Measurements from ENCODE around the gene CRYBG3. TPM values are rescaled to one million over a fixed set of nuclear protein-coding genes. Genes with fewer than 3 reads are reported as not detected.
A peak's percentile ranks its signal among the peaks of the same experiment; 100 is the strongest.

Gene CRYBG3
- total RNA-seq, 4 donors from 2014 or later: 27.9 to 35.4 (median 31.9) TPM

DNA sequence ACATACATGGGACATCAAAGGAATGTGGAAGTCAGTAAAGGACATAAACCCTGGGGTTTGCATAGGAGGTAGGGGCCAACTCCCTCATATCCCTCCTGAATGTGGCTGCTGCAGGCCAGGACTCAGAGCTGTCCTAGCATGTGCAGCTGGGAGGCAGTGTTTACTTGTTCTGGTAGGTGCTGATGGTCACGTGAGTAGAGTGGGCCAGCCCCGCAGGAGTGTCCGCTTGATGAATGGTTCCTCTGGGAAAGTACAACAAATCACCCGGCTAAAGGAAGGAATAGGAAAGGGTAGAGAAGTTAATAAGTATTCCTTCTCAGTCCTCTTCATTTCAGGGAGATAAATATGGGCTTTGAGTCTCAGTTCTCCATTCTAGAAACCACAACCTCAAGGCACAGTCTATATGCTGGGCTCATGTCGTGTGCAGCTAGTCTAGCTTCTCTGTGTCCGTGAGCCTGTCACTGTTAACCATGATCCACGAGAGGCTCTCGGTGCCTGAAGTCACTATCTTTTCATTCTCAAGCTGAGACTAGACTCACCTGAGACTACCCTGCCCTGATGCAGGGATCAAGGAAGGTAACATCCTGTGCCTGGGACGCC lies 132.5 kb downstream of the CRYBG3 start:
- intact Hi-C loops (cut with DNase I; ENCODE audit: low total_unique reads): no loop called here
- TF ChIP-seq POLR2A (IDR thresholded peaks at IDR 0.05): no peak
- TF ChIP-seq, protein P1, sequence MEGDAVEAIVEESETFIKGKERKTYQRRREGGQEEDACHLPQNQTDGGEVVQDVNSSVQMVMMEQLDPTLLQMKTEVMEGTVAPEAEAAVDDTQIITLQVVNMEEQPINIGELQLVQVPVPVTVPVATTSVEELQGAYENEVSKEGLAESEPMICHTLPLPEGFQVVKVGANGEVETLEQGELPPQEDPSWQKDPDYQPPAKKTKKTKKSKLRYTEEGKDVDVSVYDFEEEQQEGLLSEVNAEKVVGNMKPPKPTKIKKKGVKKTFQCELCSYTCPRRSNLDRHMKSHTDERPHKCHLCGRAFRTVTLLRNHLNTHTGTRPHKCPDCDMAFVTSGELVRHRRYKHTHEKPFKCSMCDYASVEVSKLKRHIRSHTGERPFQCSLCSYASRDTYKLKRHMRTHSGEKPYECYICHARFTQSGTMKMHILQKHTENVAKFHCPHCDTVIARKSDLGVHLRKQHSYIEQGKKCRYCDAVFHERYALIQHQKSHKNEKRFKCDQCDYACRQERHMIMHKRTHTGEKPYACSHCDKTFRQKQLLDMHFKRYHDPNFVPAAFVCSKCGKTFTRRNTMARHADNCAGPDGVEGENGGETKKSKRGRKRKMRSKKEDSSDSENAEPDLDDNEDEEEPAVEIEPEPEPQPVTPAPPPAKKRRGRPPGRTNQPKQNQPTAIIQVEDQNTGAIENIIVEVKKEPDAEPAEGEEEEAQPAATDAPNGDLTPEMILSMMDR (IDR thresholded peaks at IDR 0.05): no peak
- 90 to 94% methylated on average over 9 of the region's 9 CpGs for WGBS, 2 donors
- H3K4me3 ChIP-seq (ENCODE audit: low read depth, poor library complexity, severe bottlenecking): no peak overlapping the region
- no peak for DNase-seq (ENCODE audit: low spot score in 2 of 2)

DNA sequence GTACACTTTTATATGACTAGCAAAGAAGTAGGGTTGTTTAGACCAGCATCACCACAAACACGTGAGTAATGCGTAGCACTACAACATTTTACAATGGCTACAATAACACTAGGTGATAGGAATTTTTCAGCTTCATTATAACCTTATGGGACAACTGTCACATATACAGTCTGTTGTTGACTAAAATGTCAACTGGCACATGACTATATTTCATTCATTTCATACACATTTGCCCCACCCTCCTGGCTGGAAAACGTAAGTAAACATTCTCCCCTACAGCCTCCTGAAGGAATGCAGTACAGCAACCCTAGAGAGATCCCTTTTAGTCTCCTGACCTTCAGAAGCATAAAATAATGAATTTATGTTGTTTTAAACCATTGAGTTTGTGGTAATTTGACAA lies 134.2 kb downstream of the CRYBG3 start:
- 77 to 81% methylated on average over 3 of the region's 3 CpGs for WGBS, 2 donors
- no peak overlapping the region for H3K4me3 ChIP-seq (ENCODE audit: low read depth, poor library complexity, severe bottlenecking)
- no peak for DNase-seq (ENCODE audit: low spot score in 2 of 2)
- TF ChIP-seq, protein P1 (IDR thresholded peaks at IDR 0.05): no peak
- TF ChIP-seq POLR2A (IDR thresholded peaks at IDR 0.05): no peak
- intact Hi-C loops (cut with DNase I; ENCODE audit: low total_unique reads): no loop called here

DNA sequence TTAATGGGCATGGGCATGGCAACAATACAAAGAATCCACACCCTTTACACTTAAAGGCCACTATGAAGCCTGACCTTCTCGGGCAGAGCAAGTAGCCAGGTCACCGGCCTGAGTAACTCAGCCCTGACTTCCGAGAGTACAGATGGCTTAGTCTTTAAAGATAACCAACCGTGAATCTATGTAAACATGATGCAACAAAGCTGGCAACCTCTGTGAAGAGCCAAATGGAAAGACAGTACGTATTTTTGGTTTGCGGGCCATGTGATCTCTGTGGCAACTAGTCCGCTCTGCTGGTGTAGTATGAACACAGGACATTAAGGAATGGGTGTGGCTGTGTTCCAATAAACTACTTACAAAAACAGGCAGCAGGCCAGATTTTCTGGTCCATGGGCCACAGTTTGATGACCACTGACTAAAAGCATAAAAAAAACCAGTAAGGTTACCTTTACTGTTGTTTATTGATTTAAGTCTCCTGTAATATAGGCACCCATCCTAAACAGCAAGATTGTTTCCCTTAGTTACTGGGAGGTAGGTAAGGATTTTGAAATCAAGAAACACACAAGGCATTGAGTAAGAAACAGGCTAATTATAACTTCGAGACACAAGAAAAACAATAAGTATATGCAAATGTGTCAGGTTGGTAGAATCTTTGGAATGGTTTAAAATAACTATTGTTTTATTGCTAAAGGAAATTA lies 136.0 kb downstream of the CRYBG3 start:
- 76 to 84% methylated on average over 8 of the region's 8 CpGs for WGBS, 2 donors
- no peak for TF ChIP-seq POLR2A (IDR thresholded peaks at IDR 0.05)
- TF ChIP-seq, protein P1 (IDR thresholded peaks at IDR 0.05): no peak
- DNase-seq (ENCODE audit: low spot score in 2 of 2): peak in 1 of 2 donors; percentile 25
- intact Hi-C loops (cut with DNase I; ENCODE audit: low total_unique reads): no loop called here
- H3K4me3 ChIP-seq (ENCODE audit: low read depth, poor library complexity, severe bottlenecking): no peak overlapping the region

DNA sequence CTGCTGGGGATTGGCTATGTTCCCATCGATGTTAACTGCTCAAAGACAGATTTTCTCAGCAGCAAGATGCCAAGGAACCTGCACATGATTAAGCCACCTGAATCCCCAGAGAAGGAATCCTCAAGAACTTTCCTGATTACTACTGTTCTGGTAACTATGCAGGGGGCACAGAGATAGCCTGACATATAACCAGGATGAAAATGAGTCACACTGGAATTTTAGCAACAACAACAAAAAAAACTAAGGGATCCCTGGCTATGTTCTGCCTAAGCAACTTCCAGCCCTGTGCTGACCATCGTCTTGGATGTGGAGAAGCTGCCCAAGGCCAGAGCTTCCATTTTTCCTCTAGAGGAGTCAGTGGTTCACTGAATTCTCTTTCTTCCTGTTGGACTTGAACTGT lies 136.6 kb downstream of the CRYBG3 start:
- H3K4me3 ChIP-seq (ENCODE audit: low read depth, poor library complexity, severe bottlenecking): no peak overlapping the region
- intact Hi-C loops (cut with DNase I; ENCODE audit: low total_unique reads): no loop called here
- DNase-seq (ENCODE audit: low spot score in 2 of 2): no peak
- 74 to 80% methylated on average over 2 of the region's 2 CpGs for WGBS, 2 donors
- TF ChIP-seq, protein P1 (IDR thresholded peaks at IDR 0.05): no peak
- TF ChIP-seq POLR2A (IDR thresholded peaks at IDR 0.05): no peak

DNA sequence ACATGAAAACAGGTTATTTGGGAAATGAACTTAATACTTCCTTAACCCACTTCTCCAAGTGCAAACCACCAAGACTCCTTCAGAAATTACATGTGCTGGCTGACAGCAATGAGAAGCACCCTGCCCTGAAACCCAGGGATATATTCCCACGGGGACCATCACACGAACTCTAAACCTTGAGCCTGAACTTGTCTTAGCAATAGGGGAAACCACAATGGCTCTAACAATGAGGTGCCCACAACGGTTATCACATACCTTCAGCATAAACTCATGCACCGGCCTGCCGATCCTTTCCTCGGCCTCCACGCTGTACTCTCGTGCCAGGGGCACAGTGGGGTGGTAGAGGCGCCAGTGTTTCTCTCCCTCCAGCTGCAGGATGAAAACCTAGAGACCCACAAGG lies 137.0 kb downstream of the CRYBG3 start:
- intact Hi-C loops (cut with DNase I; ENCODE audit: low total_unique reads): no loop called here
- WGBS, 2 donors: 89 to 94% methylated on average over 9 of the region's 9 CpGs
- TF ChIP-seq, protein P1 (IDR thresholded peaks at IDR 0.05): no peak
- no peak for TF ChIP-seq POLR2A (IDR thresholded peaks at IDR 0.05)
- no peak for DNase-seq (ENCODE audit: low spot score in 2 of 2)
- no peak overlapping the region for H3K4me3 ChIP-seq (ENCODE audit: low read depth, poor library complexity, severe bottlenecking)
